HG02798 (cell line): ENCODE data around the gene QRFP.

Experiments used
- ATAC-seq: cut with Tn5 transposase; IDR thresholded peaks from one replicate; pipeline ENCODE4 v1.9.1; 2021; ENCODE audit warnings: mild to moderate bottlenecking; ENCODE audit not compliant: unreplicated experiment, poor library complexity

QRFP gene

DNA sequence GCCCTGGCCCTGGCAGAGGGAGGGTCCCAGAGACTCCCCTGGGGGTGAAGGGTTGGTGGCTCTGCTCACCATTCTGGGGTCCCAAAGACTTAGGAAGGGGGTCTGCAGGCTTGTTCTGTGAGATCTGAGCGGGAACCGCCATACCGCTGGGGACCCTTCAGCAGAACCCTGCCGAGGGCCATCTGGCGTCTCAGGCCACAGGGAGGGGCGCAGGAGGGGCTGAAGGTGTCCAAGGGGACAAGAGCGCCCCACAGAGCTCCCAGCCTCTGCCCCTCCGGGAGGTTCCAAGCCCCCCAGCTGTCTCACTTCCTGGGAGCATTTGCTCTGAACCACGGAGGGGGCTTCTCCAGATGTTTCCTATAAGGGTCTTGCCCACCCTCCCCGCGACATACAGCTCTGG is 37.6 kb upstream of the QRFP start:
- no peak for ATAC-seq

DNA sequence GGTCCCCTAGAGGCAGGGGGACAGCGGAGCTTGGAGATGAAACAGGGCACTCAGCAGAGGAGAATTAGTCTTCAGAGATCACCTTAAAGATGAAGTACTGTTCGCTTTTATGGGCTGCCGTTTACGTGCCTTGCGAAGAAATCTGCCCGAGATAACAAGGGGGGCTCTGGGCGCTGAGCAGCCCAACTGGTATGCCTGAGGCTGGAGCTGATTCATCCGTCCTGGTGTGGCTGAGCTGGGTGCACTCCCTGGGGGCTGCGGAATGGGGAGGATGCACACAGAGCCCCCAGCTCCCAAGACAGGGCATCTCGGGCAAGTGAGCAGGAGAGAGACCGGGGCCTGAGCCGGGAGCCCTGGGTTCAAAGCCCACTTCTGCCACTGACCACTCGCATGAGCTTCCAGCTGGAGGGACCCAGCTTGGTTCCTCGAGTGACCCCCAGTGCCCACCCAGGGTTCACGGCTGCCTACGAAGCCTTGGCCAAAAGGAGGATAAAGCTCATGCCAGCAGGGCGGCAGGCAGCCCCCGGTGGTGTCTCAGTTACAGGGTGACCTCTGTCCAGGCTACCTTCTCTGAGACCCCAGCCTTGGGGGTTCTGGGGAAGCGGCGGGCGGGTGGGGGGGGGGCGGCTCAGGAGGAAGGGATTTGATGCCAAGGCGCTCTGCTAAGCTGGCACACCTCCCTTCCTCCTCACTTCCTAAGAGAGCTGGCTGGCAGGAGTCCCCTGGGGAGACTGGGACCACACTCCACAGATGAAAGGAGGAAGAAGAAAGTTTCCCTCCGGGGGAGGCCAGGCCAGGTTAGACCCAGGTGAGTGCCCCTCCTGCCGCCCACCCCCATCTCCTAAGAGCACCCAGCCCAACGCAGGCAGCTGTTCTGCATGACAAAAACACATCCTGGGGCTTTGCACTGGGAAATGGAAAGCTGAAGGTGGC is 36.8 kb upstream of the QRFP start:
- no peak for ATAC-seq

DNA sequence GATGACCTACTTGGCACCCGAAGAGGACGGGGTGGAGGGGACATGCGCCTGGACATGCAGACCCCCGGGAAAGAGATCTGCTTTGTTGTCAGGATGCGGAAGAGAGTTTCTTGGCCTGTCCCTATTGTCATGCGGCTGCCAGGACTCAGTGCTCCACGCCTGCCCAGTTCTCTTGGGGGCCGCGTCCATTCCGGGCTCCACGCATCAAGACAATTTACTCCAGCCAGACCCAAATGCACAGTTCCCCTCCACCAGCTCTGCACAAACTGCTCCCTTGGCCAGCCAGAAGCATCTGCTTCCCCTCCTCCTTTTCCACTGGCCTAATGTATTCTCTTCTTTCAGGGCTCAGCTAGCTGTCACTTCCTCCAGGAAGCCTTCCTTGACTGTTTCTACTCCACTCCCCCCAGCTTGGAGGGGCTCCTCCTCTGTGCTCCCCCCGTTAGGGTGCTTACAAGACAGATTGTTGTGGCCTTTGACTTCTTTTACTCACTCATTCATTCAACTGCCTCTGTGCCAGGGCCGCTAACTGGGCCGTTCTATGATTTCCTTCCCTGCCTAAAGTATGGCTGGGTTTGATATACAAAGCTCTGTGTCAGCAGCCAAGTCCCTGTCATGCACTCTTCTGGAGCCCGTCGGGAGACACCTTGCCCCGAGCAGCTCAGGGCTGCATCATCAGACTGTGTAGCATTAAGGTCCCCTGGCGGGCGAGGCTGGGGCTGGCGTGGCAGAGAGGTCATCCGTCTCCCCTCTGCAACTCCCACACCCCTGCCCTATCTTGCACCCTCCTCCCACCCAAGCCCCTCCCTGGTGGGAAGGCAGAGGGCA is 35.9 kb upstream of the QRFP start:
- ATAC-seq = no peak

GRCh38 chr9:130931508-130932254 is 35.1 kb upstream of the QRFP start:
- ATAC-seq = no peak

- no peak for ATAC-seq
Measured at GRCh38 chr9:130930804-130931349, 34.3 kb upstream of the QRFP start.

DNA sequence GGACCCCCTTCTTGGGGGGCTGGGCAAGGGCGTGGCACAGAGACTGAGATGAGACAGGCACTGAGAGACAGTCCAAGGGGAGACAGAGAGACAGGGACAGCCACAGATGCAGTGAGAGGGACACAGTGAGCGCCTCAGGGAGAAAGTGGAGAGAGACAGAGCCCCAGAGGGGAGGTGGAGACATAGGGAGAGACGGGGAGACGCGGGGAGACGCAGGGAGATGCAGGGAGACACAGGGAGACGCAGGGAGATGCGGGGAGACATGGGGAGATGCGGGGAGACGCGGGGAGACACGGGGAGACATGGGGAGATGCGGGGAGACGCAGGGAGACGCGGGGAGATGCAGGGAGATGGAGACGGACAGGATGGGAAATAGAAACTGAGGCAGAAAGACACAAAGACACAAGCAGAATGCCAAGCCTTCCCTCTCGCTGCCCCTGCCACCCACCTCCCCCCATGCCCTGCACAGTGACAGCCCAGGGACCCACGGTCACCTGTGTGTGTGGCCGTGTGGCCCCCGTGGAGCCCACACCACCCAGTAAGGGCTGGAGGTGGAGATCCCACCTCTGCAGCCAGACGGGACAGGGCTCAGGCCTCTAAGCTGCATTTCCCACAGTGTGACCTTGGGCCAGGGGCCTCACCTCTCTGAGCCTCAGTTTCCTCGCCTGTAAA is 33.7 kb upstream of the QRFP start:
- no peak for ATAC-seq

GRCh38 chr9:130929571-130930038 is 33.0 kb upstream of the QRFP start:
- no peak for ATAC-seq

DNA sequence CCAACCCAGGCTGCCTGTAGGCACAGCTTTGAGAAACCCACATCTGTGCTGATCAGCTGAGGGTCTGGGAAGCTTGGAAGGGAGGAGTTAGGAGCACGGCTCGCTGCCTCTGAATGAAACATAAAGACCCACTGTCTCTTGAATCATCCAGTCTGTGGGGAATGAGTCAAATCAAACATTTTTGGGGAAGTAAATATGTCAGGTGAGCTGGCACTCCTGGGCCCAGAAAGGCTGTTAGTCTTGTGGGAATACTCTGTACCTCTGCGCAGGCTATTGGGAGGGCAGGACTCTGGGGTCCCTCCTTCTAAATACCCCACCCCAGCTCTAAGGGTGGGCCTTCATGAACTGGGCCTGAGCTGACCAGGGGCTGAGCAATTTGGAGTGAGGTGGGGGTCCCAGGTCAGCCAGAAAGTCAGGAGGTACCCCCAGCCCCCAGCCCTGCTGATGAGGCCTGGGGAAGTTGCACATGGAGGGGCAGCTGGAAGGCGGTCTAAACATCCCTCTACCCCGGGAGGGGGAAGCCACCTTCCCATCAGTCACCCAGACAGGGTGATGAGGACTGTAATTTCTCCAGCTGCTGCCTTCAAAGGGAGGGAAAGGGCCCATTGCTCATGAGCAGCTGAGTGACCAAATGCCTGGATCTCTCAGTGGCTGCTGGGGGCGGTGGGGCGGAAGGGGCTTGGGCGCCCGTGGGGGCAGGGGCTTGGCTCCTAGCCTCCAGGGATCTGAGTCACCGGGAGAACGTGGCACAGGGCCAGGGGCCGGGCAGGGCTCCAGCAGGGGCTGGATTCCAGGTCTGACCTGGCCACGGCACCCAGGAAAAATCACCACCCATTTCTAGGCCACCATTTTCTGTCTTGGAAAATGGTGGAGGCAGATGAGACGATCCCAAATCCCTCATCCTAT is 31.6 kb upstream of the QRFP start:
- ATAC-seq = no peak

DNA sequence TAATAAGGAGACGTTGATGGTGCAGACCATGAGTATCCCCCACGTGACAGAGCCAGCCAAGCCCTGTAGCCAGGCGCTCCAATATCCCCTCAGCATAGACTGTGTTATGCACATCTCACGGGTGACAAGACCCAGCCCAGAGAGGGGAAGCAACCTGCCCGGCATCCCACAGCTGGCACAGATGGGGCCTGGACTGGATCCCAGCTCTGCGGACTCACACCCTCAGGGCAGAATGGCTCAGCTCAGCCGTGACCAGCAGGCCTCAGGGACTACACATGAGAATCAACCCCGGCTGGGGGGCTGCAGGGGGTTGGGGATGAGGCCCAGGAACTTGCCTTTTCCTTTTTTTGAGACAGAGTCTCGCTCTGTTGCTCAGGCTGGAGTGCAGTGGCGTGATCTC is 30.7 kb upstream of the QRFP start:
- no peak for ATAC-seq

DNA sequence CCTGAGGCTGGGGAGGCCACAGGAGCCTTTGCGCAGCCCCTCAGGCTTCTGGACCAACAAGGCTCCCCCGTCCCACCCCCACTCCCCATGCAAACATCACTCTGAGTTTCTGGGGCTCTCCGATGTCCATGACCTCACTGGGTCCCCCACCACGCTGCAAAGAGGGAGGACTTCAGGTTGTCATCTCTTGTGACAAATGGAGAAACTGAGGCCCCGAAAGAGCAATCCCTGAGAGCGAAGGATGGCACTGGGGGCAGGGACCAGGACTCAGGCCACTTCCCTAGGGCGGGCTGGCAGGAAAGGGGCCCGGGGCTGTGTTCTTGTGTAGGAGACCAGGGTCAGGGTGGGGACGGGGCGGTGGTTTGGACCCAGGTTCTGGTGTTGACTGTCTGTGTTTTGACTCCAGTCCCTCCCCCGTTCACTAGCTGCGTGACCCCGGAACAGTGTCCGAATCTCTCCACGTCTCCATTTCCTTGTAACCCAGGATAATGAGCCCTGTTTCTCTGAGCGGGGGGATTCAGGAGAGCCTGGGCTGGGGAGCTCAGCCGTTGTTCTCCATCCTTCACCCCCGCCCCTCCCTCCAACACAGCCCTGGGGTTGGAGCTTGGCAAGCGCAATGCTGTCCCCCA is 28.6 kb upstream of the QRFP start:
- no peak for ATAC-seq

- no peak for ATAC-seq
Measured at GRCh38 chr9:130924448-130924788, 27.8 kb upstream of the QRFP start.

DNA sequence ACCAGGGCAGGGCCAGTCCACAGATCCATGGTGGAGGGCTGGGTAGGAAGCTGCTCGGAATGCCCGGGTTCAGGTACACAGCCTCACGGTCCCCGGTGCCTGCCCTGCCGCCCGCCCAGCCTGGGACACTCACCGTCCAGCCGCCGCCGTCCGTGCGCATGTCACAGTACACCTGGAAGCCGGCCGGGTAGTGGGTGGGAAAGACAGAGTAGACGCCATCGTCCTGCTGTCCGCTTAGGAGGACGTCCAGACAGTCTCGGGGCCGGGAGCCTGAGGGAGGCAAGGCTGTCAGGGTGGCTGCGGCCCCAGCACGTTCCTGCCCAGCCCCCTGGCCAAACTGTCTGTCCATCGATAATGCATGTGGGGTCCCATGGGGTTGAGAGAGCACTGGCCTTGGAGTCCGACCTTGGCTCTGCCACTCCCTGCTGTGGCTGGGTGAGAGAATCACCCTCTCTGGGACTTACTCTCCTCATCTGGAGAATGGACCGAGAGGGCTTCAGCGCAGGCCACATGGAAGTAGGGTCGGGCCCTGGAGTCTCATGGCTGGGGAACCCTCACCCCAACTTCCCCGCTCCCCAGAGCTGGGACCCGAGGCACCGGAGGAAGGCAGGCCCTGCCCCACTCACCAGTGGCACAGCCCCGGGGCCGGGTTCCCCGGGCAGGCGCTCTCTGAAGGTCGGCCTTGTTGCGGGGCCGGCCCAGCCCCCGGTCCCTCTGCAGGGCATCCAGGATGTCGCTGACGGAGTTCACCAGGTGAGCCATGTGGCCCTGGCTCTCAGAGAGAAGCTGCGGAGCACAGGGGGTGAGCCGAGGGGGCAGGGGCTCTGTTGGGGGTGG is 27.2 kb upstream of the QRFP start:
- no peak for ATAC-seq

DNA sequence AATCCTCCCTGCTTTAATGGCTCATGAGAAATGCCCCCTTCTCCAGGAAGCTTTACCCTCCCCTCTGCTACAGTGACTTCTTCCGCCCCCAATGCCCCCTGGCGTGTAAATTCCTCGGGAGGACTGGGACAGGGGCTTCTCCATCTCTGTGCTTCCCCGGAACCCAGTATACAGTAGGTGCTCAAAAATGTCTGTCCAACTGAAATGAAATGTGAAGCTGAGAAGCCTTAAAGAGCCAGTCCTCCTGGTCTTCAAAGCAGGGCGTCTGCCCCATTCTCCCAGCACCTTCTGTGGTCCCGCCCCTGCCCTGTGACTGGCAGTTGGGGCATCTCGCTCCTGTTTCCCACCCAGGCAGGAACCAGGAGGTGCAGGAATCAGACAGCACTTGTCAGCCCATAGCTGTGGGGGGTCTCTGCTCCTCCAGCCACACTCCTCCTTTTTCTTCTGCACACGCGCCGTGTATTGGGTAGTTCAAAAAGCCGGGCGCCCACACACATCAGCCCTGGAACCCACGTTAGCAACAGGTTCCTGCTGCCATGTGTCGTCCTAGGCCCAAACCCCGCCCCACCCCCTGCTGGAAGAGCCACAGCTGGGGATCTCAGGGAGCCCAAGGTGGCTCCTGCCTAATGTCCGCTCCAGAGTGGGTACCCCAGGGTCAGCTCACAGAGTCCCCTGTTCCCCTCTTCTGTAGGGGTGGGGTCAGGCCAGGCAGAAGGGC is 26.4 kb upstream of the QRFP start:
- ATAC-seq = no peak

DNA sequence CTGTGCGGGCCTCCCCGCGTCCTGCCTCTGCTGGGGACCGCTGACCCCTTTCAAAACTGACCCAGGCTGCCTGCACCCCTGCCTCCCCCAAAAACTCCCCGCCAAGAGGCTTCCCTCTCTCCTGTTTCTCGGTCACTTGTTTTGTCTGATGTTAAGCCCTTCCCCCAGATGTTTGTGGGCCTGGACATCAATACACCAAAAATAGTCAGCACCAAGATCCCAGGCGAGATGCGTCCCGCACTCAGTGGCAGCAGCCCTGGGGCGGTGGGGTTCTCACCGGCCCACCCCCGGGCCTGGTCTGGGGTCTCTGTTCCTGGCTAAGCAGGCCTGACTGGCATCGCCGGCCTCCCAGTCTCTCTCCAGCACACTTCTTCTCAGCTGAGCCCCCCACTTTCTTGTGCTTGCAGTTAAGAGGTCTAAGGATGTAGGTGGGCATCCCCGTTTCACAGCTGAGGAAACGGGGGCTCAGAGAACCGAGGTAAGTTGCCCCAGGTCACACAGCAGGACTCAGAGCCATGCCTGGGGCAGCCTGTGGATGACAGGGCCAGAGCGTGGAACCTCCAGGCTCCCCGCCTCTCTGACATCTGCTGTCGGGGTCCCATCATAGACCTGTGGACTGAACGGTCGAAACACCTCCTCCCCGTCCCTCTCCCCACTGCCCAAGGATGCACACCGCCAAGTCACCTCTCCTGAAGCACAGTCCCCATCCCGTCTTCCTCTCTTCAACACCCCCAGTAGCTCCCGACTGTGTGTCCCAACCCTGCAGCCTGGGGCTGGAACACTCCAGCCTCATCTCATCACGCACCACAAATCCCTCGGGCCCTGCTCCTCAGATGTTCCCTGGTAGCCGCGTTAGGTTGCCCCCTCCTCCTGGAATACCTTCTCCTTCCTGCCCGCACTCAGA is 25.6 kb upstream of the QRFP start:
- ATAC-seq = no peak

- no peak for ATAC-seq
Measured at GRCh38 chr9:130921300-130921988, 24.8 kb upstream of the QRFP start.
